Measurements from ENCODE around the gene SCAI. TPM values are rescaled to one million over a fixed set of nuclear protein-coding genes. Genes with fewer than 3 reads are reported as not detected.
"Not testable (repeated sequence)": the region's sequence is repeated elsewhere in the genome, so short reads cannot be mapped to it uniquely, and the experiment has no call there.

SCAI gene
- total RNA-seq, 2 donors from 2014 or later, result 5.4 to 13.0 TPM

- no peak for ATAC-seq
- DNase-seq (ENCODE audit: low spot score), result no peak
- no peaks in the 10 kb centered on the region for H3K27me3 Mint-ChIP-seq
- H3K36me3 Mint-ChIP-seq, result no peaks in the 10 kb centered on the region
- no peaks in the 10 kb centered on the region for H3K9me3 Mint-ChIP-seq
- no peaks in the 10 kb centered on the region for H3K4me1 Mint-ChIP-seq (ENCODE audit: low read depth in 2 of 2)
- H3K4me3 Mint-ChIP-seq, result no peak overlapping the region
- H3K27ac Mint-ChIP-seq, result no peak overlapping the region
Observed at GRCh38 chr9:125003332-125003731, 140.0 kb downstream of the SCAI start.

- H3K4me1 Mint-ChIP-seq (ENCODE audit: low read depth in 2 of 2), result no peaks in the 10 kb centered on the region
- H3K9me3 Mint-ChIP-seq, result no peaks in the 10 kb centered on the region
- no peaks in the 10 kb centered on the region for H3K36me3 Mint-ChIP-seq
- no peak for DNase-seq (ENCODE audit: low spot score)
- H3K4me3 Mint-ChIP-seq, result no peak overlapping the region
- H3K27me3 Mint-ChIP-seq, result no peaks in the 10 kb centered on the region
- H3K27ac Mint-ChIP-seq, result no peak overlapping the region
- no peak for ATAC-seq
Observed at GRCh38 chr9:124983698-124984097, 159.6 kb downstream of the SCAI start.

- Mint-ChIP-seq H3K9me3 (no peaks in the 10 kb centered on the region), H3K27me3 (no peaks in the 10 kb centered on the region), H3K4me1 (ENCODE audit: low read depth in 2 of 2) (peaks cover 0 to 2% of the 10 kb centered on the region in 2 donors), H3K27ac (no peak overlapping the region), H3K36me3 (no peaks in the 10 kb centered on the region), H3K4me3 (no peak overlapping the region)
- ATAC-seq (no peak), DNase-seq (ENCODE audit: low spot score) (no peak)
Observed at GRCh38 chr9:124980431-124980830, 162.9 kb downstream of the SCAI start.

- H3K27me3 Mint-ChIP-seq, result no peaks in the 10 kb centered on the region
- peaks cover 9 to 10% of the 10 kb centered on the region in 2 donors for H3K4me1 Mint-ChIP-seq (ENCODE audit: low read depth in 2 of 2)
- H3K27ac Mint-ChIP-seq, result peak overlapping the region; percentile 61 to 82
- H3K9me3 Mint-ChIP-seq, result no peaks in the 10 kb centered on the region
- no peak for DNase-seq (ENCODE audit: low spot score)
- ATAC-seq, result no peak
- H3K4me3 Mint-ChIP-seq, result no peak overlapping the region
- H3K36me3 Mint-ChIP-seq, result no peaks in the 10 kb centered on the region
Observed at GRCh38 chr9:124975131-124975530, 168.2 kb downstream of the SCAI start.

DNA sequence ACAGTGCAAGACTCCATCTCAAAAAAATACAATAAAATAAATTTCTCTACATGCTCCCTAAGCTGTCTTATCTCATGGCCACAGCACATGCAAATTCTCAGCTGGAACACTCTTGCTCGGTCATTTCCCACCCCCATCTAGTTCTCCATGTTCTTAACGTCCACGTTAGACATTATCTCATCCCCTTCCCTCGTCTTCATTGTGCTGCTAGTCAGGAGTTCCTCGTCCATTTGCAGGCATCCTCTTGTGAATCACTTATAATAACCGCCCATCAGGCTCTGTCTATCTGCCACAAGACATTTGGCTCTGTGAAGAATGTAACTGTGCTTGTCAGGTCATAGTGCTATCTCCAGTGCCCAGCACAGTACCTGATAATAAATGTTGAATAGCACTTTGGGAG, 169.5 kb downstream of the SCAI start:
- Mint-ChIP-seq H3K4me1 (ENCODE audit: low read depth in 2 of 2) (peaks cover 9 to 10% of the 10 kb centered on the region in 2 donors), H3K27ac (no peak overlapping the region)

DNA sequence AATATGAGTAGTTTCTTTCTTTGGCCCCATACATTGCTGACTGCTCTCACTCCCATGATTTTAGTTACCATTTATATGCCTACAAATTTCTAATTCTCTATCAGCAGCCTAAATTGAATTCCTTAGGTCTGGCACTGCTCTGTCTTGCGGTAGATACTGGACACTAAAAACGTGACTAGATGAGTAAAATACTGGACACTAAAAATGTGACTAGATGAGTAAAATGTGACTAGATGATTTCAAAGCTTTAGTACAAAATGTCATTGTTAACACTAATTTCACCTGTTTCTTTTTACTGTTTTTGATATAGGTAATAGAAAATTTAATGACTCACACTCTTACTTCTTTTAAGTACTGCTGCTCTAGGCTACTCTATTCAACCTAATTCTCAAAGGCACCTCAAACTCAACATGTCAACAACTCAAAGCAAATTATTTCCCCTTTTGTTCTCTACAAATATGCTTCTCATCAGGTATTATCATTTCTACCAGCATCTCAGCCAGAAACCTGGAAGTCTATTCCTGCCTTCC, 171.0 kb downstream of the SCAI start:
- Mint-ChIP-seq H3K27me3 (no peaks in the 10 kb centered on the region), H3K36me3 (no peaks in the 10 kb centered on the region), H3K4me3 (no peak overlapping the region), H3K27ac (no peak overlapping the region), H3K9me3 (no peaks in the 10 kb centered on the region), H3K4me1 (ENCODE audit: low read depth in 2 of 2) (peaks cover 9 to 10% of the 10 kb centered on the region in 2 donors)
- ATAC-seq (no peak), DNase-seq (ENCODE audit: low spot score) (no peak)

More for the DNA sequence above, 169.5 kb downstream of the SCAI start:
- ATAC-seq (no peak), DNase-seq (ENCODE audit: low spot score) (no peak)
- H3K27me3 Mint-ChIP-seq, result no peaks in the 10 kb centered on the region
- H3K36me3 Mint-ChIP-seq, result no peaks in the 10 kb centered on the region
- H3K9me3 Mint-ChIP-seq, result no peaks in the 10 kb centered on the region
- H3K4me3 Mint-ChIP-seq, result no peak overlapping the region

DNA sequence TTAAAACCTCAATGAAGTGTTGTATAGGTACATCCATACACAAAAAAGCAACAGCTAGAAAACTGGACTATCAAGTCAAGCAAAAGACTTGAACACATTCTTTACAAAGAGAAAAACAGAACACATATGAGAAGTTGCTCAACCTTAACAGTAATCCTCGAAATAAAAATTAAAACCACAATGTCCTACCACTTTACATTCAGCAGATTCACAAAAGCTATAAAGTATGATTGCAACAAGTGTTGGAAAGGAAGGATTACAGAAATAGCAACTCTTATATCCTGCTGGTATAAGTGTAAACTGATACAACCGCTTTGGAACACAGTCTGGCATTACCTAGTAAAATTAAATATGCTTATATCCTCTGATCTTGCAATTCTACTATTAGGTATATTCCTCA, 173.9 kb downstream of the SCAI start:
- no peak for DNase-seq (ENCODE audit: low spot score)
- no peak overlapping the region for H3K4me3 Mint-ChIP-seq
- ATAC-seq, result no peak
- no peak overlapping the region for H3K27ac Mint-ChIP-seq
- no peaks in the 10 kb centered on the region for H3K9me3 Mint-ChIP-seq
- no peaks in the 10 kb centered on the region for H3K36me3 Mint-ChIP-seq
- H3K27me3 Mint-ChIP-seq, result no peaks in the 10 kb centered on the region
- peaks cover 15 to 21% of the 10 kb centered on the region in 2 donors for H3K4me1 Mint-ChIP-seq (ENCODE audit: low read depth in 2 of 2)

GRCh38 chr9:124968238-124968637, 175.1 kb downstream of the SCAI start:
- no peaks in the 10 kb centered on the region for H3K27me3 Mint-ChIP-seq
- DNase-seq (ENCODE audit: low spot score), result no peak
- ATAC-seq, result no peak
- H3K27ac Mint-ChIP-seq, result peak overlapping the region in 1 of 2 donors; percentile 27
- no peak overlapping the region for H3K4me3 Mint-ChIP-seq
- peaks cover 14 to 24% of the 10 kb centered on the region in 2 donors for H3K4me1 Mint-ChIP-seq (ENCODE audit: low read depth in 2 of 2)
- H3K9me3 Mint-ChIP-seq, result no peaks in the 10 kb centered on the region
- H3K36me3 Mint-ChIP-seq, result no peaks in the 10 kb centered on the region

- Mint-ChIP-seq H3K4me1 (ENCODE audit: low read depth in 2 of 2) (peaks cover 12 to 24% of the 10 kb centered on the region in 2 donors), H3K4me3 (peak overlapping the region; percentile 69), H3K27ac (peak overlapping the region; percentile 88 to 92)
- not testable (repeated sequence) for H3K27me3 Mint-ChIP-seq, H3K36me3 Mint-ChIP-seq, H3K9me3 Mint-ChIP-seq
- ATAC-seq, result peak; percentile 90 to 91
- peak; percentile 63 for DNase-seq (ENCODE audit: low spot score)
Observed at GRCh38 chr9:124965775-124966568, 177.4 kb downstream of the SCAI start.

DNA sequence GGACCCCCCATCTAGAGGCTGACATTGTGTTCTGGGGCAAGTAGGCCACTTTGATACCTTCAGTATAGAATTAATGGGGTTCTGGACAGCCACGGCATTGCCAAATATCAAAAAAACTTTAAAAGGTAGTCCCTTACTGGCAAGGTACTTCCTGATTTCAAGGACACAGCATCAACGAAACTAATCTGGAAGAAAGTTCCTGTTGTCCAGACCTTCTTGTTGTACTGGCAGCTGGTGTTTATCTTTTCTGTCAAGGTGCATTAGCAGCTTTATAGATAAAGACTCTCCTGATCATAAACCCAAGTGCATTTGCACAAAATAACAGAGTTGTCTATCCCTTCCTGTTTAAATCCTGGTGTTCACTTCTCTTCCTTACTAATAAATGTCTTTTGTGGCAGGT, 178.7 kb downstream of the SCAI start:
- Mint-ChIP-seq H3K27me3 (no peaks in the 10 kb centered on the region), H3K27ac (peak overlapping the region; percentile 88 to 92), H3K9me3 (no peaks in the 10 kb centered on the region), H3K36me3 (no peaks in the 10 kb centered on the region), H3K4me1 (ENCODE audit: low read depth in 2 of 2) (peaks cover 12 to 24% of the 10 kb centered on the region in 2 donors), H3K4me3 (no peak overlapping the region)
- ATAC-seq (no peak), DNase-seq (ENCODE audit: low spot score) (no peak)

- DNase-seq (ENCODE audit: low spot score) (no peak), ATAC-seq (no peak)
- peak overlapping the region; percentile 88 to 92 for H3K27ac Mint-ChIP-seq
- no peaks in the 10 kb centered on the region for H3K36me3 Mint-ChIP-seq
- H3K9me3 Mint-ChIP-seq, result no peaks in the 10 kb centered on the region
- H3K27me3 Mint-ChIP-seq, result no peaks in the 10 kb centered on the region
- H3K4me3 Mint-ChIP-seq, result no peak overlapping the region
- H3K4me1 Mint-ChIP-seq (ENCODE audit: low read depth in 2 of 2), result peaks cover 12 to 24% of the 10 kb centered on the region in 2 donors
Observed at GRCh38 chr9:124964056-124964455, 179.3 kb downstream of the SCAI start.

DNA sequence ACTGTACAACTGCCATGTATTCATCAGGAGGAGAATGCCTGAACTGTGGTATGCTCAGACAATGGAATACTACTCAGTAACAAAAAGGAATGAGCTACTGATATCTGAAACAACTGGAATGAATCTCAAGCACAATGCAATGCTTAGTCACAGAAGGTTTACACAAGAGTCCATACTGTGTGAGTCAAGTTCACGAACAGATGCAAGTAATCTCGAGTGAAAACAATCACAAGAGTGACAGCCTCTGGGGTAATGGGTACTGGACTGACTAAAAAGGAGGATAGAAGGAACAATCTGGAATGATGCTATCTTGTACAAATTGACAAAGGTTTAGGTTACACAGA, 182.9 kb downstream of the SCAI start:
- H3K27me3 Mint-ChIP-seq, result no peaks in the 10 kb centered on the region
- H3K27ac Mint-ChIP-seq, result no peak overlapping the region
- H3K9me3 Mint-ChIP-seq, result no peaks in the 10 kb centered on the region
- H3K36me3 Mint-ChIP-seq, result no peaks in the 10 kb centered on the region
- no peak for DNase-seq (ENCODE audit: low spot score)
- ATAC-seq, result no peak
- H3K4me1 Mint-ChIP-seq (ENCODE audit: low read depth in 2 of 2), result peaks cover 5 to 14% of the 10 kb centered on the region in 2 donors
- H3K4me3 Mint-ChIP-seq, result no peak overlapping the region

- not testable (repeated sequence) for H3K27me3 Mint-ChIP-seq; DNase-seq (ENCODE audit: low spot score); H3K27ac Mint-ChIP-seq; H3K4me3 Mint-ChIP-seq; H3K4me1 Mint-ChIP-seq (ENCODE audit: low read depth in 2 of 2); ATAC-seq; H3K36me3 Mint-ChIP-seq; H3K9me3 Mint-ChIP-seq
Observed at GRCh38 chr9:124959671-124960408, 183.5 kb downstream of the SCAI start.

DNA sequence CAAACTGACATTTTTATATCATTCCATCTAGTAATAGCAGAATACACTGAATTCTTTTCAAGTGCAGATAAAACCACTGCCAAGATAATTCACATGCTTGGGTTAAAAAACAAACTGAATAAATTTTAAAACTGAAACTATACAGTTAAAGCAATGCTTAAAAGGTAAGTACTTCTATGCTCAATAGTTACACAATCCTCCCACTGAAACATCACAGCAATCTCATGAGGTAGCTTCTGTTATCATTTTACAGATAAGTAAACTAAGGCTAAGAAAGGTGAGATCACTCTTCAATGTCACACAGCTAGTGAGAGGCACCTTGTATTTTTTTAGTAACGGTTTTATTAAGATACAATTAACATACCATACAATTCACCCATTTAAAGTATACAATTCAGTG, 189.1 kb downstream of the SCAI start:
- no peak overlapping the region for H3K4me3 Mint-ChIP-seq
- no peaks in the 10 kb centered on the region for H3K4me1 Mint-ChIP-seq (ENCODE audit: low read depth in 2 of 2)
- DNase-seq (ENCODE audit: low spot score) (no peak), ATAC-seq (no peak)
- no peaks in the 10 kb centered on the region for H3K9me3 Mint-ChIP-seq
- H3K27ac Mint-ChIP-seq, result no peak overlapping the region
- H3K36me3 Mint-ChIP-seq, result no peaks in the 10 kb centered on the region
- H3K27me3 Mint-ChIP-seq, result no peaks in the 10 kb centered on the region
